NCI-H82 treated with DMSO at 0.1 percent for 48 hours (cell line): ENCODE results near the gene C8B.

Source experiments
- DNase-seq: peaks from one replicate; lab custom pipeline; 2025; ENCODE audit not compliant: unreplicated experiment; lab: John Stamatoyannopoulos, UW

The C8B gene

GRCh38 chr1:56965916-56966697, at the start of gene C8B:
TSS of gene C8B (minus strand) at chr1:56966015. CDS start at chr1:56965948, 67 bp downstream.
- DNase-seq = no peak

DNA sequence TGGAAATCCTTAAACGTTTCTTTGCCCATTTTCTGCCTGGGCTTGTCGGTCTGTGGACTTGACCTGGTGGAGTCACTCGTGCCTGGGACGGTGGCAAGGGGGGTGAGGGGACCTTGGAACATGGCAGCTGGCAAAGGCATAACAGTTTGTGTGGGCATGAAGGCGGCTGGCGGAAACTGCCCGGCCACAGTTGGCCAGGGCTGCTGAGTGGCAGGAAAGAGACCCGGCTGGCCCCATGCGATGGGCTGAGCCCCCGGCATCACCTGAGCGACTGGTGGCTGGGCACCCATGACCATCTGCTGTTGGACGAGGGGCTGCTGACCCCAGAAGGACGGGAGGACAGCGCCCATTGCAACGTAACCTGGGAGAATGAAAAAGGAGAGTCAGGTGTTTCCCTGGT, 49.3 kb upstream of the C8B start:
- no peak for DNase-seq

- DNase-seq = no peak
Observed at GRCh38 chr1:57013522-57013921, 47.7 kb upstream of the C8B start.

DNA sequence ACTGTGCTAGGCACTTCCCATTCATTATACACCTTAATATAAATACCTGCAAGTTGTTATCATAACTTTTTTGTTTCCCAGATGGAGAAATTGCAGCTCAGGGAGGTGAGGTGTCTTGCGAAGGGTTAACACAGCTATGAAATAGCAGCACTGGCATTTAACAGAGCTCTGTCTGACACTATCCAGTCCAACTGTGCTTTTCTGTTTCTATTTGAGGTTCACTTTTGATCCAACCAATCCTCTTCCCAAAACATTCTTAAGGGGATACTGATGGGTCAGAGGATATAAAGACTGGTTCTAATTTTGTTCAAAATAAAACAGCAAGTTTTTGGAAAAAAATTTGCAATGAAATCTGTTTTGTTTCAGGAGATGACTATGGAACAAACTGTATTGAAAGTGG, 46.5 kb upstream of the C8B start:
- DNase-seq = no peak

DNA sequence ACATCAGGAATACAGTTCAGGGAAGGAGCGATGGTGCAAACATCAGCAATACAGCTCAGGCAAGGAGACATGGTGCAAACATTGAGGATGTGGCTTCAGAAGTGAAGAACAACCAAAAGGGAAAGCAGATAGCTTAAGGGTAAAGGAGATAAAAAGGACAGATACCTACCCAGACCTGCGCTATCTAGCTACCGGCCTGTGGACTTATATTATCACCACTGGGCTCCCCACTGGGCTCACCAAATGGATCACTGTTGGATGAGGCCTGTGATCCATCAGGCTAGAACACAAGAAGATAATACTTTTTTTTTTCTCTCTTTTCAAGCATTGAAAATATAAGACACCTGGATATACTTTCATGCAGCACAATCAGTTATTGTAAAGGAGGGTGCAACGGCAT, 44.7 kb upstream of the C8B start:
- DNase-seq = no peak

- no peak for DNase-seq
Observed at GRCh38 chr1:57007948-57008347, 42.1 kb upstream of the C8B start.

DNA sequence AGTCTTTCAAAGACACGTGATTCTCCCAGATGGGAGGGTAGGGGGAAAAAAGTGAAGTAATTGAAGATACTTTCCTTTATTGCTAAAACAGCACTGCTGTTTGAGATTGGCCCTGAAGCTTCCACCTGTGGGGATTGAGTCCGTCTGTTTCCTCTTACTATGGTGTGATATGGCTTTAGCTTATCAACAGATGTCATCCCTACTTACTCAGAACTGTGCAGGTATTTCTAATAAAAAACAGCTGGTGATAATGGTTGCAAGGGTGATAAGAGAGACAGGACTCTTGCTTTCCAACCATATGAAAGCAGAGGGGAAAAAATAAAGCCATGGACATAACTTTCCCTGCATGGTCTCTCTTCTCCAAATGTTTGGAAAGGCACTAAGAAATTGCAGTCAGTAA, 41.7 kb upstream of the C8B start:
- DNase-seq = no peak

DNA sequence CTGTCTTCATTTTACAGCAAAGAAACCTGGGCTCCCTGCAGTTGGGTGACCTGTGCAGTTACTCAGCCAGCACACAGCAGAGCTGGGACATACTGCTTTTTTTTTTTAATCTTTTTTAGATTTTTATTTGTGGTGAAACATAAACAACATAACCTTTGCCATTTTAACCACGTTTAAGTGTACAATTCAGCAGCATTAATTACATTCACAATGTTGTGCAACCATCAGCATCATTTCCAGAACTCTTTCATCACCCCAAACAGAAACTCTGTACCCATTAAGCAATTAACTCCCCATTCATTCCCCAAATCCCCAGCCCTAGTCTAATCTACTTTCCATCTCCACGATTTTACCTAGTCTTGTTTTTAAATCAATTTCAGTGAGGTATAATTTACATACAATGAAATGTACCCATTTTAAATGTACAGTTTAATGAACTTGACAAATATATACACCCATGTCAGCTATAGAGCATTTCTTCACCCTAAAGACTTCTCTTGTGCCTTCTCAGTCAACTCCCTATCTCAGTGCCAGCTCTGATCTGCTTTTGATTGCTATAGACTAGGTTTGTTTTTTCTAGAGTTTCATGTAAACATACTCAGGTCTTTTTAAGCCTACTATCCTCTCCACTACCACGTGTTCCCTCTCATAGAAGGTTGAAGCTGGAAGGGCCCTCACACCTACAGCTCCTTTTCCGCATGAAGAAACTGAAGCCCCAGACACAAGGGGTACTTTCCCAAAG, 37.8 kb upstream of the C8B start:
- no peak for DNase-seq

- no peak for DNase-seq
Observed at GRCh38 chr1:56995414-56996100, 29.7 kb upstream of the C8B start.

- DNase-seq = no peak
Observed at GRCh38 chr1:56993475-56993874, 27.7 kb upstream of the C8B start.

- DNase-seq = no peak
Observed at GRCh38 chr1:56992318-56993125, 26.7 kb upstream of the C8B start.

DNA sequence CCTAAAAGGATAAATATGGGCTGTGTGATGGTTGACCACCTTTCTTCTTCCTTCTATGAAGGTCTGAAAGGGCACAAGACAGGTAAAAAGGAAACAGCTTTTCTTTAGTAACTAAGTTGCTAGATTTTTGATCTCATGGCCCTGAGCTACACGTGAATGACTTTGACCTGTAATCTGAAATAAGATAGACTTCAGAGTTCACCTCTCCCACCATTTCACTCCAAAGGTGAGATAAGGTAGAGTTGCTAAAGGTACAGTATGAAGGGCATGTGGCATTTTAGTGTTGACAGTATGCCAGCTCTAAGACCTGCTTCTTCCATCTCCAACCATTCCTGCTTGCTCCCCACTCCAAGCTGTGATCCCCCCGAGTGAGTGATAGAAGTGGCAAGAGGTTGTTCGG, 25.8 kb upstream of the C8B start:
- no peak for DNase-seq

- DNase-seq = no peak
Observed at GRCh38 chr1:56986397-56986796, 20.6 kb upstream of the C8B start.

DNA sequence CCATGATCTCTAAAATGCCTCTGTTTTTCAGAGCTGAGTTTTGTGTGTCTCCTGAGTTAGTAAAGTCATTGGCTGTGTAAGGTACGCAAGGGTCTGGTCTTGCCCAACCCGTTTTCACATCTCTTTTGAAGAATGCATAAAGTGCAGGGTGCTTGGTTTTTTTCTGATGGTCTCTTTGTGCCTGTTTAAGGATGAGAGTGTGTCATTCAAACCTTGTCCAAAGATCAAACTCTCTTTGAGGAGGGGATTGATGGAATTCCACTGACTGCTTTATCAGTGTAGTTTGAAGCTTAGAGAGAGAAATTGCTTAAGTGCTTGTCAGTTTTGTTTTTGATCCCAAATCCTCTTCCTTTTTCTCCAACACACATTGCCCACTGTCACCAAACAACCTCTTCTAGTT, 20.0 kb upstream of the C8B start:
- DNase-seq = no peak

GRCh38 chr1:56983484-56983883, 17.7 kb upstream of the C8B start:
- DNase-seq = no peak

DNA sequence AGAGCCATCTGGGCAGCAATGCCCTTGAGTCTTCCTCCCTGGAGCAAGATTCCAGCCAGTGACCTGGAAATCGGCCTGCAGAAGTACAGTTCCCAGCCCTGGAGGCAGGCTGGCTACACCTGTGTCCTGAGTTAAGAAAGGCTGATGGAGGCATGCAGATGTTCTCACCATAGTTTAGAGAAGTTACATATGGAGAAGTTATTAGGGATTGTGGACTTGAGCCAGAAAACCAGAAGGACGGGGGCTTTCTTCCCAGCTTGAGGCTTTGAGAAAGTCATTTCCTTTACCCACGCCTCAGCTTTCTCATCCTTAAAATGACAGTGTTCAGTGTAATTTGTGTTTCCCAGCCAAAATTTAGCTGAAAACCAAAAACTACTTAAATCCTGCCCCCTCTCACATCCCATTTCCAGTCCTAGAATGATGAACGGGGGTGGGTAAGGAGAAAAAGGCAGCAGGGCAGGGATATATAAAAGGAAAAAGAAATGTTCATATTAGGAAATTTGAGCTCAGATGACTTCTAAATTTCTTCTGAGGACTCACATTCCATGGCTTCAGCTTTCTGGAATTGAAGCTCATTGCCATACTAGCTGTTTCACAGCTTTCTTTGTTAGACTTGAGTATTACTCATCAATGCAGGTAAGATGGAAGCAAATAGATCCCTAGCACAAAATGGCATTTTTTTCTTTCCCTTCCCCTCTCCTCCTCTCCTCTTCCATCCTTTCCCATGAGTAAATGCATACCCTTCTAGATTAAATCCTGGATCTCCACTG, 14.4 kb upstream of the C8B start:
- no peak for DNase-seq

DNA sequence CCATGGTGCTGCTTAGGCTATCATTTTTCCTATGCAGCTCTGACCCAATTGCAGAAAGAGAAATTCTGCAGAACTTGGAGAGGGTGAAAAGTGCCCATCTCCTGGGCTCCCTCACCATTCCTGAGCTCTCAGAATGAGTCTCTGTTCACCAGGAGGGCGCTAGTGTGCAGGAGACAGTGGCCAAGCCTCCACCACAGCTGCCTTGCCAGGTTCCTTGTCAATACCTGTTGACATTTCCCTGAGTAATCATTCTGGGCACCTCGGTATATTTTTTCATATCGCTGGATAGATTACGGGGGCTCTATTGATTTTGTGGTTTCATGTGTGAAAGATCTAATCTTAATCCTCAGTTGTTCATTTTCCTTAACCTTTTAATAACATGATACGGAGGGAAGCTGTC, 13.0 kb upstream of the C8B start:
- DNase-seq = no peak

GRCh38 chr1:56977910-56978309, 12.1 kb upstream of the C8B start:
- DNase-seq = no peak

GRCh38 chr1:56975446-56975845, 9.6 kb upstream of the C8B start:
- DNase-seq = no peak

DNA sequence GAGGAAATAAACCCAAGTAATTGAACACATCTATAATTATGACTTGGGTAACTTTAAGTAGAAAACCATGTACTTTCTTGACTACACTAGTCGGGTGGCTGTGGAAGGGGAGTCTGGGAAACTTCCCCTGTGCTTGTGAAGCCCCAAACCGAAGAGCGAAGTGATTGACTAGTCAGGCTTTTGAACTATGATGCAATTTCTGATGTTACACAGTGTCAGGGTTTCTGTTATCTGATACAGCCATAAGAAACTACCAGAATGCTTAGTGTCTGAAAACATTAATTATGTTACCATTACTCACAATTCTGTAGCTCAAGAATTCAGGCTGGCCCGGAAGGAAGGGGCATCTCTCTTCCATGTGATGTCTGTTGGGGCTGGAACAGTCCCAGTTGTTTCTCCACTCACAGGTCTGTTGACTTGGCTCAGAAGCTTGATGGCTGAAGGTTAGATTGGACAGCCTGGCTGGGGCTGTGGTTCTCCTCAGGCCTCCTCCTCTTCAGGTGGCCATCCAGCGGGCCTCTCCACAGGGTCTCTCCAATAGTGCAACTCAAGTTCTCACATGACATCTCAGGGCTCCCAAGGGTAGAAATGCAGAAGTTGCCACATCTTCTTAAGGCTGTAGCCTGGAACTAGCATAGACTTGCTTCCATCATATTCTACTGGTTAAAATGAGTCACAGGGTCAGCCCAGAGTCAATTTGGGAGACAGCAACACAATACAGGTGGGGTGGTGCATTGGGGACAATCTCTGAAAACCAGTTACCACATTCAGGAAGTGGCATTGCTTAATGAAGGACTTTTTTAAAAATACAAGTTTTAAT, 8.3 kb upstream of the C8B start:
- DNase-seq = no peak
